ENCODE results near the gene RBMS3. TPM values are rescaled to one million over a fixed set of nuclear protein-coding genes. Genes with fewer than 3 reads are reported as not detected.

RBMS3 gene
- total and polyA plus RNA-seq, 2 of the 8 experiments (the other 6 are each of a cell fraction or from before 2014, with no cell fraction given): 3.7 to 6.9 TPM

- no peak for FAIRE-seq
- CTCF ChIA-PET (ENCODE audit: partially characterized antibody): no interaction called here
- WGBS, 2 experiments (ENCODE audit: extremely low coverage in 1 of 2, insufficient coverage in 1 of 2, insufficient read length in 1 of 2, insufficient replicate concordance in 2 of 2, low coverage in 1 of 2, low lambda C conversion rate in 2 of 2, missing lambda C conversion rate in 1 of 2): 87% methylated on average over 2 of the region's 2 CpGs; no CpG with 5 or more reads in 1 of the 2 experiments
These were observed 325.0 kb downstream of the RBMS3 start for GRCh38 chr3:29605845-29606244.

More at GRCh38 chr3:29605845-29606244, 325.0 kb downstream of the RBMS3 start:
- Histone ChIP-seq H3K79me2 (ENCODE audit: control insufficient read depth in 1 of 2, insufficient read depth in 2 of 2, low read length in 2 of 2) (no peaks in the 10 kb centered on the region), H3K4me2 (ENCODE audit: insufficient read depth in 1 of 2, low read depth in 2 of 2, low read length in 2 of 2) (no peak overlapping the region), H4K5ac (ENCODE audit: insufficient read length, low read depth, low read length) (no peak overlapping the region), H2BK5ac (ENCODE audit: low read depth, low read length) (no peak overlapping the region), H4K91ac (replicated peaks; ENCODE audit: insufficient read length, low read length) (no peak overlapping the region), H2BK15ac (ENCODE audit: low read length) (no peak overlapping the region), H3K18ac (ENCODE audit: extremely low read depth, low read length) (no peak overlapping the region), H4K20me1 (replicated peaks in 1 of 2; ENCODE audit: control insufficient read depth in 1 of 2, insufficient read depth in 2 of 2, low read length in 2 of 2) (no peaks in the 10 kb centered on the region), H2BK20ac (ENCODE audit: low read length) (no peak overlapping the region), H3K56ac (replicated peaks; ENCODE audit: insufficient read length, low read depth, low read length) (no peak overlapping the region), H3K27me3 (replicated peaks in 1 of 4; ENCODE audit: control insufficient read depth in 3 of 4, extremely low read depth in 1 of 4, insufficient read depth in 3 of 4, low read length in 3 of 4) (no peaks in the 10 kb centered on the region), H3K4ac (replicated peaks; ENCODE audit: insufficient read length, low read depth, low read length) (no peak overlapping the region), H4K8ac (ENCODE audit: extremely low read depth, insufficient read depth, low read length) (no peak overlapping the region), H3K79me1 (ENCODE audit: low read depth, low read length) (no peaks in the 10 kb centered on the region), H3K23me2 (ENCODE audit: low read depth, low read length) (no peaks in the 10 kb centered on the region), H3K14ac (ENCODE audit: insufficient read length) (no peak overlapping the region), H3K23ac (ENCODE audit: insufficient read length) (no peak overlapping the region), H3K36me3 (ENCODE audit: control insufficient read depth in 2 of 4, insufficient read depth in 4 of 4, low read length in 3 of 4) (no peaks in the 10 kb centered on the region), H2AK5ac (ENCODE audit: low read depth, low read length) (no peak overlapping the region), H2BK12ac (ENCODE audit: low read depth, low read length) (no peak overlapping the region), H2AFZ (ENCODE audit: low read length) (no peak overlapping the region), H3K4me1 (replicated peaks in 1 of 4; ENCODE audit: control insufficient read depth in 3 of 4, insufficient read depth in 4 of 4, low read length in 3 of 4) (no peaks in the 10 kb centered on the region), H3K27ac (ENCODE audit: low read depth, low read length) (no peak overlapping the region), H2BK120ac (replicated peaks; ENCODE audit: low read depth, low read length) (no peak overlapping the region), H3K9ac (replicated peaks in 1 of 4; ENCODE audit: extremely low read depth in 1 of 4, low read depth in 3 of 4, low read length in 3 of 4) (no peak overlapping the region), H3K4me3 (ENCODE audit: extremely low read depth in 1 of 4, insufficient read depth in 2 of 4, low read depth in 3 of 4, low read length in 4 of 4) (no peak overlapping the region), H3K9me3 (ENCODE audit: insufficient read depth in 2 of 2, low read depth in 1 of 2, low read length in 1 of 2) (no peaks in the 10 kb centered on the region)
- POLR2A ChIA-PET (ENCODE audit: partially characterized antibody): no interaction called here
- peak; percentile 63 for TF ChIP-seq BACH1 (IDR thresholded peaks at IDR 0.05; ENCODE audit: low read length)
- TF ChIP-seq EP300 (IDR thresholded peaks at IDR 0.05; ENCODE audit: borderline replicate concordance in 1 of 2, low read depth in 2 of 2, low read length in 2 of 2): no peak
- no peak for TF ChIP-seq TAF7 (optimal IDR thresholded peaks at IDR 0.05; ENCODE audit: borderline replicate concordance, low read depth, low read length)
- TF ChIP-seq SIX5 (IDR thresholded peaks at IDR 0.05; ENCODE audit: low read depth, low read length): no peak
- no peak for TF ChIP-seq SRF (IDR thresholded peaks at IDR 0.05; ENCODE audit: low read depth, low read length)
- TF ChIP-seq, protein P1, sequence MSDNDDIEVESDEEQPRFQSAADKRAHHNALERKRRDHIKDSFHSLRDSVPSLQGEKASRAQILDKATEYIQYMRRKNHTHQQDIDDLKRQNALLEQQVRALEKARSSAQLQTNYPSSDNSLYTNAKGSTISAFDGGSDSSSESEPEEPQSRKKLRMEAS (IDR thresholded peaks at IDR 0.05): no peak
- 0 out of 2 replicates have a peak, but pooled peaks have one; percentile 22 for TF ChIP-seq MAFK (IDR thresholded peaks at IDR 0.05; ENCODE audit: low read depth, low read length)
- TF ChIP-seq JUN (IDR thresholded peaks at IDR 0.05; ENCODE audit: low read depth, low read length): no peak
- no peak for TF ChIP-seq CHD2 (IDR thresholded peaks at IDR 0.05; ENCODE audit: low read length)
- no peak for TF ChIP-seq RNF2 (IDR thresholded peaks at IDR 0.05; ENCODE audit: borderline replicate concordance, low read depth, low read length, missing control alignments, poor library complexity, severe bottlenecking)
- TF ChIP-seq SP4 (IDR thresholded peaks at IDR 0.05; ENCODE audit: low read length): no peak
- no peak for TF ChIP-seq EZH2 (IDR thresholded peaks at IDR 0.05; ENCODE audit: low read depth, low read length, severe bottlenecking)
- DNase-seq (ENCODE audit: low read depth in 1 of 2, low spot score in 2 of 2): no peak
